Stimulated activated CD4-positive, alpha-beta T cell treated with anti-CD3 and anti-CD28 coated beads, Interleukin-12 subunit alpha, Interleukin-12 subunit beta, amount 100 ng/mL, for 24 hours (primary cell): ENCODE results near the gene ARL1.
"Not testable (repeated sequence)": the region's sequence is repeated elsewhere in the genome, so short reads cannot be mapped to it uniquely, and the experiment has no call there.

Source experiments
- DNase-seq, 2 experiments: peaks; one replicate each; pipeline ENCODE4 v3.0.0-alpha.2; 2020; ENCODE audit warnings: low read depth in 2 of 2

ARL1 gene

DNA sequence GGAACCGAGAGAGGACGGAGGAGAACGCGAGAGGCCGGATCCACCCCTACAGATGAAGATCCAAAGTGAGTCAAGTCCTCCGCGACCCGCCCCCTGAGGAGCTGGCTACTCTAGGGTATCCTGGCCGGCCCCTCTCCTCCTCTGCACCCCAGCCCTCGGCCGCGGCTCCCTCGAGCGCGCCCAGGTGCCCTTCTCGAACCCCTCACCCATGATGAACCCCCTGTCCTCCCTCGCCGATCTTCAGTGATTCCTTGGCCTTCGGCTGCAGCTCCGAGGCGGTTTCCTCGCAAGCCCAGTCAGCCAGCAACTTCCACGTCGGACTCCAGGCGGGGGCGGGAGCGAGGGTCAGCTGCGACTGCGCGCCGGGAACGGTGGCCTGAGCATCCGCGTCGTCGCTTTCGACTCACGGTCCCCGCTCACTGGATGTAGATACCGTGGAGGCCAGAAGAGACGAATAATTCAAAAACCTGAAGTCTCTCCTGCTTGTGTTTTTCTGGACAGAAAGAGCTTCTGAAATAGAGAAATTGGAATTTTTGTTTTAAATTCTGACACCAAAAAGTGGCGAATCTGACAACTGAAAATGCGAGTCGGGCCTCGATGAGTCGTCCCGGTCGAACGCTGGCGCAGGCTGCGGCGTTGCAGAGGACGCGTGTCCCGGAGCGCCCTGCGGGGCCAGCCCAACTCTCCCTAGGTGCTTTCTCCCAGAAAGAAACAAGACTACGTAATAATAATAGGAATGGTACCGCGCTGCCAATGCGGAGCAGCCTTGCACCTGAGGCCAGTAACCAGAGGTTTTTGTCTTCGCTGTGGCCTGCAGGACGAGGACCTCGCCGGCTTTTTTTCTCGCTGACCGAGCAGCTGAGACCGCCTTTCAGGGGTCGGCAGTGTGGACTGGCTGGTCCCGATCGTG, at the start of gene ARL1:
Gene ARL1 (minus strand): TSS at position 337 of the 910 bp plus-strand sequence. CDS start 127 bp downstream, at position 210.
- DNase-seq: peak; percentile 65 to 78

DNA sequence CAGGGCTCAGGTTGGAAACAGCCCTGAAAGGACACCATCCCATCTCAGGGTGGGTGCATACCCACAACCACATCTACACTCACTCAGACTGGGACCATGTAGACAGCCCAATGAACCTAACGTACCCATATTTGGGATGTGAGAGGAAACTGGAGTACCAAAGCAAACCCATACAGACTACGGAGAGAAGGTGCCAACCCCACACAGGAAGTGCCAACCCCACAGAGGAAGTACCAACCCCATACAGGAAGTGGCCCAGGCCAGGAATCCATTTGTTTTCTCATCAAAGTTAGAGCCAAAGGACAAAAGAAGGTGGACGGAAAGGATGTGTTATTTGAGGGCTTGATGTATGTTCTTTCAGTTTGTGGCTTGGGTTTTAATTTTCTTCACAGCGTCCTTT, 48.1 kb upstream of the ARL1 start:
- DNase-seq: no peak

DNA sequence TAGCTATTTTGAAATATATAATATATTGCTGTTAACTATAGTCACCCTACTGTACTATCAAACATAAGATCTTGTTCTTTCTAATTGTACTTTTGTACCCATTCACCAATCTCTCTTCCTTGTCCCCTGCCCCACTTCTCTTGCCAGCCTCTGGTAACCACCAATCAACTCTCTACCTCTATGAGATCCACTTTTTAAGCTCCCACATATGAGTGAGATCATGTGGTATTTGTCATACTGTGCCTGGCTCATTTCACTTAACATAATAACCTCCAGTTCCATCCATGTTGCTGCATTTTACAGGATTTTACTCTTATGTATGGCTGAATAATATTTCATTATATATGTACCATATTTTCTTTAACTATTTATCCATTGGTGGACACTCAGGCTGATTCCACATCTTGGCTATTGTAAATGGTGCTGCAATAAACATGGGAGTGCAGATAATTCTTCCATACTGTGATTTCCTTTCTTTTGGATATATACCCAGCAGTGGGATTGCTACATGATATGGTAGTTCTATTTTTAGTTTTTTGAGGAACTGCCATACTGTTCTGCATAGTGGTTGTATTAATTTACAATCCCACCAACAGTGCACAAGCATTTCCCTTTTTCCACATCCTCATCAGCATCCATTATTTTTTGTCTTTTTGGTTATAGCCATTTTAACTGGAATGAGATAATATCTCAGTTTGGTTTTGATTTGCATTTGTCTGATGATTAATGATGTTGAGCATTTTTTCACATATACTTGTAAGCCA, 34.1 kb upstream of the ARL1 start:
- DNase-seq: no peak

DNA sequence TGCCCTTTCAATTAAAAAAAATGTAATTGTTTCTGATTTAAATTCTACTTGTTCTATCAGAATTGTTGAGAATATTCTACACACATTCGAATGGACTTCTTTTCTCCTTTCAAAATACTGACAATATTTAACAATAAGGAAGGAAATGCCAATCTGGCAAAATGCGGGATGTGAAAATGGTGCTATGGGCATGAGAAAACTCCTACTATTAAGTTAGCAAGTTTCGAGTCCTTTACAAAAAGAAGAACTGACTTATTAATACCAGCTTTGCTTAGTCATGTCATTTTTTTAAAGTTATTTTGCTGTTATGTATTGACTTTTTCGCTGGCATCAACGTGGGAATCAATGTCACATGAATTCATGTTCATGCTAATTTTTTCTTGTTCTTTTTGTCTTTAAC, 31.7 kb upstream of the ARL1 start:
- no peak for DNase-seq

DNA sequence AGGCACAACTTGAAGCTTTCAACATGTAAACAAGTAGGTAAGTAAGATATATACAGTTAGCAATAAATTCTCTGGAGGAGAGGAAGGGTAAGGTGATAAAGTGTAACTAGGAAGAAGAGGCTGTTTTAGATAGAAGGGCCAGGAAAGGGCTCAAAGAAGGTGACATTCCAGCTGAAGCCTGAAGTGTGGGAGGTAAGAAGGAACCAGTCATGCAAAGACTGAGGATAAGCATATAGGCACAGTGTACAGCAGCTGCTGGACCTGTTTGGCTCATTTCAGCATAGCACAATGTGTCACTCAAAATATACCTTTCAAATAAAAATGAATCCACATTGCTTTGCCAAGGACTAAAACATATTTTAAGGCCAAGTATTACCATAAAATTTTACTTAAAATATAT, 28.6 kb upstream of the ARL1 start:
- no peak for DNase-seq

DNA sequence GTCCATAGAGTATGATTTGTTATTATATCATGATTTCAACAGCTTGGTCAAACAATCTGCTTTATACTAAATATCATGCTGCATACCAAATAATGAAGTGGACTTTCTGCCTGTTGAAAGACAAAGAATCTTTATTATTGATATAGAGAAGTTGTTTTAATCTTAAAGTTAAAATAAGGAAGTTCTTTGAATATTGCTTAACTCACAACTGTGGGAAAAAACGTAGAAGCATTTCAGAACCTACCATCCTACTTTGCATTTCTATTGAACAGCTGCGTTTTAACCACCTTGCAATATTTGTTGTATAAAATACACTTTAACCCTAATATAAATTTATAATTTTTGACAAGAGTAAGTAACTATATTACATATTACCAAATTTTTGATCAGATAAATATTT, 22.9 kb upstream of the ARL1 start:
- DNase-seq: no peak

DNA sequence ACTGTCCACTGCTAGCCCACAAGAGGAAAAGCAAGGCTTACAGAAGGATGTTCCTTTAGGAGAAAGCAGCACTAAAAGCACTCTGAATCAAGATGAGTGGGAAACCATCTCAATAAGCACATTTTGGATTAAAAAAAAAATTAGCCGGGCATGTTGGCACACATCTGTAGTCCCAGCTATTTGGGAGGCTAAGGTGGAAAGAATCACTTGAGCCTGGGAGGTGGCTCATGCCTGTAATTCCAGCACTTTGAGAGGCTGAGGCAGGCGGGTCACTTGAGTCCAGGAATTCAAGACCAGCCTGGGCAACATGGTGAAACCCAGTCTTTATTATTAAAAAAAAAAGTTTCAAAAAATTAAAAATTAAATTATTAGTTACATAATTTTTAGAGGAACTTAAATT, 17.0 kb upstream of the ARL1 start:
- no peak for DNase-seq

DNA sequence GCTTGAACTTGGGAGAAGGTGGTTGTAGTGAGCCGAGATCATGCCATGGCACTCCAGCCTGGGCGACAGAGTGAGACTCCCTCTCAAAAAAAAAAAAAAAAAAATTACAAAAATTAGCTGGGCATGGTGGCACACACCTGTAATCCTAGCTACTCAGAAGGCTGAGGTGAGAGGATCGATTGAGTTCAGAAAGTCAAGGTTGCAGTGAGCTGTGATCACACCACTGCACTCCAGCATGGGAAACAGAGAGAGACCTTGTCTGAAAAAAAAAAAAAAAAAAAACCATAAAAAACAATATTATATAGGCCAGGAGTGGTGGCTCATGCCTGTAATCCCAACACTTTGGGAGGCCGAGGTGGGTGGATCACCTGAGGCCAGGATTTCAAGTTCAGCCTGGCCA, 14.5 kb upstream of the ARL1 start:
- not testable (repeated sequence) for DNase-seq

DNA sequence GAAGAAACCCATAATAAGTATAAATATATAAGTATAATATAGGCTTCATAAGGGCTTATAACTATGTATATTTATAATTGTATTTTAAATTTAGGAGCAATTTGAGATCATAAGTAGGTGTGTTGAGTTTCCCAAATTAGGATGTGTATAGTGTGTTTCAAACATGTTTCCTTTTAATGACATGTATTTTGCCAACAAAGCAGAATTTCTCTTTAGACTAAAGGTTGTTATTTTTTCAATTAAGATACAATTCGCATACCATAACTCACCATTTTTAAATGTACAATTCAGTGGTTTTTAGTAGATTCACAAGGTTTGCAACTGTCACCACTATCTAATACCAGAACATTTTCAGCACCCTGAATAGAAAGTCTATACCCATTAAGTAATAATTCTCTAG, 7.7 kb upstream of the ARL1 start:
- DNase-seq: no peak

DNA sequence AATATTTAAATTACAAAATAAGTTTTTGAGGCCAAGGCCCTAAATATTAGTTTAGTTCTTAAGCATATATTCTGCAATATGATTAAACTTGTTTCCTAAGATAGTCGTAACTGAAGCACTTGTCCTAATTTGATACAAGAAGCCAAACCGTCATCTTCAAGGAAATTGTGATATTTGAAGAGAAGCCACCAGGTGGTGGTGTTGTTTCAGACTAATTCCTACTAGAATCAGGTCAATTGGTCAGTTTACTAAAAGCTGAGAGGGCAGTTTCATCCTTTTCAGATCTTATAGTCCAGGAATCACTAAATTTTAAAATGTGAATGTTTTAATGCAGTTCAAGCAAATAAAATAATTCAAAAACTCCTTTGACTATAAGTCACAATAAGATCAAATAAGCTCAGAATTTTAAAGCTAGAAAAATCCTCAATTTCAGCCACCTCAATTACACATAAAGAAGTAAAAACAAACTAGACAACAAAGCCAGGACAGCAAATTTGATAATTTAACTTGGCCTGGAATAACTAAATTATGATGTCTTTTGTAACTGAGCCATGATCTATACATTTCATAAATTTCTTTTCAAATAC, 7.1 kb upstream of the ARL1 start:
- no peak for DNase-seq

DNA sequence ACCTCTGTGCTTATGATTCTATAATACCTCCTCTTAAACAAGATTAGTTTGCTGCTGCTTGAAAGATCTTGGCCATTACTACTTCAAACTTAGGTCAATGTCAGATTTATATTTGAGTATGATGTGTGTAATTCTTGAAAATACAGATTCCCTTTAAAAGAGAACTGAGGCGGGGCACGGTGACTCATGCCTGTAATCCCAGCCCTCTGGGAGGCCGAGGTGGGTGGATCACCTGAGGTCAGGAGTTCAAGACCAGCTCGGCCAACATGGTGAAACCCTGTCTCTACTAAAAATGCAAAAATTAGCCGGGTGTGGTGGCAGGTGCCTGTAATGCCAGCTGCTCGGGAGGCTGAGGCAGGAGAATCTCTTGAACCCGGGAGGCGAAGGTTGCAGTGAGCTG, 2.6 kb upstream of the ARL1 start:
- not testable (repeated sequence) for DNase-seq

DNA sequence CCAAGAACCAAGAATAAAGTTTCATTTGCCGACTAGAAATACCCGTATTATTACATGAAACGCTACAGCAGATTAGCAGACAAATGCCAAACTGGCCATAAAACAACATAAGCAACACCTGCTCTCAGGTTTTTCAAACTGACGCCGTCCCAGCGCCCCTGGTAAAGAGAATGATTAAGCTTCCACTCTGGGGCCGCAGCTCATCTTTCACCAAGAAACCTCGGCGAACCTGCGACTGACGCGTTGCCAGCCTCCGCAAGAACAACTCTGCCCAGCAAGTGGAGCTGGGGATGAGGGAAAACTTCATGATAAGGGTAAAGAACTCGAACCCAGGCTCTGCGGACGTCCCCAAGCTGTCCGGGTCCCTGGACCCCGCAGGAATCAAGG, 530 bp downstream of the ARL1 start:
- peak; percentile 1 to 8 for DNase-seq

DNA sequence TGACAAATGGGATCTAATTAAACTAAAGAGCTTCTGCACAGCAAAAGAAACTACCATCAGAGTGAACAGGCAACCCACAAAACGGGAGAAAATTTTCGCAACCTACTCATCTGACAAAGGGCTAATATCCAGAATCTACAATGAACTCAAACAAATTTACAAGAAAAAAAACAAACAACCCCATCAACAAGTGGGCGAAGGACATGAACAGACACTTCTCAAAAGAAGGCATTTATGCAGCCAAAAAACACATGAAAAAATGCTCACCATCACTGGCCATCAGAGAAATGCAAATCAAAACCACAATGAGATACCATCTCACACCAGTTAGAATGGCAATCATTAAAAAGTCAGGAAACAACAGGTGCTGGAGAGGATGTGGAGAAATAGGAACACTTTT, 16.4 kb downstream of the ARL1 start:
- DNase-seq: not testable (repeated sequence)

DNA sequence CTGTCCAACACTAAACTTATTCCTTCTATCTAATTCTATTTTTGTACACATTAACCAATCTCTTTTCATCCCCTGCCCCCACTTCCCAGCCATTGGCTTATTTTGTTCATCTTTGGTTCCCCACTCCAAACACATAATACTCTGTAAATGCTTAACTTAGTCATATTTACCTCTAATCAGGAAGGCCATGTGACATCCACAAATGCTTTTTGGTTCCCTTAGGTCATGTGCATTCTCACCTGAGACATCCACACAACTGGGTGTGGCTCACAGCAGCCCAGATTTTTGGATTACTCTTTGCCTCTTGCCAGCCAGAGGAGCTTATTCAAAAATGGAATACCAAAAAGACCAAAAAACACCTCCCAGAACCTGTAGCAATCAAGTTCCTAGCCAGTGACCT, 28.4 kb downstream of the ARL1 start:
- DNase-seq: no peak

DNA sequence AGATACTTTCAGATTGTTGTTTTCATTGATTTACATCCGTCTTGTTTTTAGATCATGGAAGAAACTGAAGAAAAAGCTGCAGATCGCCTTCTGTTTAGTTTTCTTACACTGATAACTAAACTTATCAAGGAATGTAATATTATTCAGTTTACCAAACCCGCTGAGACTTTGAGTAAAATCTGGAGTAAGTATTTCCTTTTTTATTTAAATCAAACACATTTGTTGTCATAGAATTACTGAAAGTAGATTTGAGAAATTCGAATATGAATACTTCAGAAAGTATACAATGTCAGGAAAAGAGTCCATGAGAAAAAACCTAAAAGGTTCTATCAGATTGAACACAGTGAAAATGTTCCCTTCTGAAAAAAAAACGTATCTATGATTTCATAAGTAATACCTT, 32.0 kb downstream of the ARL1 start:
- no peak for DNase-seq

DNA sequence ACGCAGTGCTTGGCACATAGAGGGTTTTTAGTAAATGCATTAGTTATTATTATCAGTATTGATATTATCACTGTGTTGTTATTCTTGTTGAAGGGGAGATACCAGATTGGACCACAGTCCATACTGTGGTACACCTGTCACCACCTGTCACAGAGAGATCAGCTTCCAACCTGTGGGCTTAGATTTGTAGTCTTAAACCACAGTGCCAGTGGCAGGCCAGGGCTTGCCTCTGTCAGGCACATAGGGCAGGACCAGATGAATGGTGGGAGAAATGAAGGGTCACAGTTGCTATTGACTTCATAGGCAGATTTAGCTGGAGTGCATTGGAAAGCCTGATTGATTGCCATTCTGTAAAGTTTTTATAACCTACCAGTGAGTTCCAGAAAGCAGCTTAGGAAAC, 35.1 kb downstream of the ARL1 start:
- no peak for DNase-seq

DNA sequence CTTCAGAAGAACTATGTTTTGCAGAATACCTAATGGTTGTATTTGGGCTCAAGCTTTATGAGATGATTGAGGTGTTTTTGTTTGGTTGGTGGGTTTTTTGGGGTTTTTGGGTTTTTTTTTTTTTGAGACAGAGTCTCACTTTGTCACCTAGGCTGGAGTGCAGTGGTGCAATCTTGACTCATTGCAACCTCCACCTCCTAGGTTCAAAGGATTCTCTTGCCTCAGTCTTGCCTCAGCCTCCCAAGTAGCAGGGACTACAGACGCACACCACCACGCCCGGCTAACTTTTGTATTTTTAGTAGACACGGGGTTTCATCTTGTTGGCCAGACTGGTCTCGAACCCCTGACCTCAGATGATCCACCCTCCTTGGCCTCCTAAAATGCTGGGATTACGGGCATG, 39.6 kb downstream of the ARL1 start:
- no peak for DNase-seq

DNA sequence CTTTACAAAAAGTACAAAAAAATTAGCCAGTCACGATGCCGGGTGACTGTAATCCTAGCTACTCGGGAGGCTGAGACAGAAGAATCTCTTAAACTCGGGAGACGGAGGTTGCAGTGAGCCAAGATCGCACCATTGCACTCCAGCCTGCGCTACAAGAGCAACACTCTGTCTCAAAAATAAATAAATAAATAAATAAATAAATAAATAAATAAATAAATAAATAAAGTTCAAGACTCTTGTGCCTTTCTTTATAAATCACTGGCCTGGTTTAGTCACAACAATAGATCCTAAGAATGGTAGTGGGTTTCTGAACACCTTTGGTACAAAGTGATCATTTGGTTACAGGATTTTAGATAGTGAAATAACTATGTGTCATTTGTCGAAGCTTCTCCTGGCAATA, 46.1 kb downstream of the ARL1 start:
- DNase-seq: no peak

DNA sequence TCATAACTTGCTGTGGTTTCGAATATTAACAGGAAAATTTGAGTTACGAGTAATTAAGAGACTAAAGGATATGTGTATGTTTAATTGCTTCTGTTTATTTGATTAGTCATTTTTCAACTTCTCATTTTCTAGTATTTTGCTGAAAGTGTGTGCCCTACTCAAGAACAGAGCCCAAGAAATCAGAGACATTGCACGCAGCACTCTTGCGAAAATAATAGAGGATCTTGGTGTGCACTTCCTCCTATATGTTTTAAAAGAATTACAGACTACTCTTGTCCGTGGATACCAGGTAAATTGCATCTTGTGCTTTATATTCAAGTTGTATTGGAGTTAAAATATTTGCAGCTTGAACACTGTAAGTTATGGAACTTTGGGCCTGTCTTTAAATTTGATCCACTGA, 50.8 kb downstream of the ARL1 start:
- no peak for DNase-seq

DNA sequence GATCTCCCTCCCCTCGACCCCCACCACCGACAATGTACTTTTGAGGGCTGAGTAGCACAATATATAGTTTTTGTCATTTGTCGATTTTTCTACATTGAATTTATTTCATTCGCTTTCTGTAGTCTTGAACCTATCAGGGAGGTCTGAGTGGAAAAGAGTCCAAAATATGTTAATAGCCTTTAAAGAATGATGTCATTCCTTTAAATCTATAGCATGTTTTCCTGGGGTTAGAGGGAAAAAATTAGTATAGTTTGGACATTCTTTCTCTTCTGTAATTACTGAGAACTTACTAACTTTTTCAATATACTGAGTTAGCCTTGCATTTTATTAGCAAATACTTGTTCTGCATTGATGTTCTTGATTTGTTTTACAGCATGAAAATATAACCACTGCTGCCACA, 55.9 kb downstream of the ARL1 start:
- DNase-seq: no peak

DNA sequence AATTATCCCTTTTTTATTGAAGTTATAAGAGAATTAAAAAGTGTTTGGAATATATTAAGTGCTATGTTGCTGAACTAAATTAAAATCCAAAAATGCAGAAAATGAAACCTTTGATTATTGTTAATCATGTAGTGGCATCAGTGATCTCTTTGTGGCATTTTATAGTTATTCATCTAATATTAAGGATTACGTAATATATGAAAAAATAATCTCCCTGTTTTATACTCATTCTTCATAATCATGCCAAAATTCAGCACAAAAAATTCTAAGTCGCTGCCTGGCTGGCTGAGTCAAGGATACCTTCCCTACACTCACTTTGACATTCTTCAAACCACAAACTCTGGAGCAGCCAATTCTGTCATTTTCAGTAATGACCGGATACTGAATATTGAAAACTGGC, 63.7 kb downstream of the ARL1 start:
- DNase-seq: no peak
